ENCODE data around the gene ANKRD13B.

Gene ANKRD13B

DNA sequence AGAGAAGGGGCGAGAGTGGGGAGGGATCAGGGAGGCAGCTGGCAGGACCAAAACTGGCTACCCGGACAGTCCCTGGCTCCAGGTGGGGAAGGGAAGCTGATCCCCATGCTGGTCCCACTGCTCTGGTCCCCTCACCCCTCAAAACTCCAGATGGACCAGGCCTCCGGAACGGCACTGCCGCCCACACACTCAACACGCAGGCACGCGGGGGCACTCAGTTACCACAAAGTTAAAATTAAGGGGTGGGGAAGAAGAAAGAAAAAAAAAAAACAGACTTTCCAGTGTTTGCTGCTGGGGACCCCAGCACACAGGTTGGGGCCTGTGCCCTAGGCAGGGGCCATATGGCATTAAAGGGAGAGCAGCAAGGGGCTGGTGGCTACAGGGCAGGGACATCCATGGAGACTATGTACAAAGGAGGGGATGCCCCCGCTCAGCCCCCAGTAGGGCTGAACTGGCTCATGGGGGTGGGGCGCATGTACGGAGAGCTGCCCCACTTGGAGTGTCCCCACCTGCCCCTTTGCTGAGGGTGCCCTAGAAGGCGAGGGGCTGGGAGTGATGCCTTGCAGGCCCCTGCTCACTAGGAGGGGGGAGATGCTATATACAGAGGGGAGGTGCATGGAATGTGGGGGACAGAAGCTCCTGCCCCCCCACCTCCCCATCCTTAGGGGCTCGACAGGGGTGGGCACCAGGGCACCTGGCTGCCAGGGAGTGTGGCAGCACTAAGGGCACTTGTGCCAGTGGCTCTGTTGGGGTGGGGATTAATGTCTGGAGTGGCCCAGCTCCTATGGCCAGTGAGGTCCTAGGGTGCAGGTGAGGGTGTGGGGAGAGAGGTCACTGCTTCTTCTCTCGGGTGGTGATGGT is 18.8 kb upstream of the ANKRD13B start:
- no peak overlapping the region for H3K4me3 ChIP-seq (ENCODE audit: low read length)
- no peak for TF ChIP-seq ZNF274 (IDR thresholded peaks at IDR 0.05; ENCODE audit: low read depth, low read length)

- no peak for TF ChIP-seq ZNF274 (IDR thresholded peaks at IDR 0.05; ENCODE audit: low read depth, low read length)
- H3K4me3 ChIP-seq (ENCODE audit: low read length) = no peak overlapping the region
Observed at GRCh38 chr17:29574732-29575510, 18.0 kb upstream of the ANKRD13B start.

DNA sequence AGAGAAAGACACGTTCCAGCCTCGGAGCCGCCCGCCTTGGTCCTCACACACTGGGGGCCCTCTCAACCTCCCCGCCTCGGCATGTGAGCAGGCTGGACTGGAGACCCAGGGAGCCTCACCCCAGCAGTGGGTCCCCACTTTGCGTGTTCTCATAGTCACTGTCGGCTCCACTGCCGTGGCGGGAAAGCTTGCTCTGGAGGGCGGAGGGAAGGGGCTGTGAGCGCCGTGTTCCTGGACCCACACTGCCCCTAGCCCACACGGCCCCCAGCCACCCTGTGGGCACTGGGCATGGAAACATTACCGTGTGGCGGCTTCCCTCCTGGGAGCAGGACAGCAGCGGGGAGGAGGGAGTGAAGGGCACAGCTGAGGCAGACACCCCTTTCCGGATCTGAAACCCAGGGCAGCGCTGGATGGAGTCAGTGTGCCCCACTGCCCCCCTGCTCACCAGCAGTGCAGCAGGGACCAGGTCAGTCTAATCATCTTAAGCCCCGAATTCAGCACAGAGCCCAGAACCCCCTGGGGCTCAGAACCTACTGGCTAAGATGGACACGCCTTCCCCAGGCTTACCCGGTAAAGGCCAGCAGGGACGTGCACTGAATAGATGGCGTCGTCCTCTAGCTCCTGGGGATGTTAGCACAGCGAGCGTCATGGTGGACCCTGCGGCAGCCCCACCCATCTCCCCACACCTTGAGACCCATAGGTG is 17.3 kb upstream of the ANKRD13B start:
- H3K4me3 ChIP-seq (ENCODE audit: low read length) = no peak overlapping the region
- TF ChIP-seq ZNF274 (IDR thresholded peaks at IDR 0.05; ENCODE audit: low read depth, low read length) = no peak

GRCh38 chr17:29576214-29577000 is 16.5 kb upstream of the ANKRD13B start:
- H3K4me3 ChIP-seq (ENCODE audit: low read length) = no peak overlapping the region
- TF ChIP-seq ZNF274 (IDR thresholded peaks at IDR 0.05; ENCODE audit: low read depth, low read length) = no peak

DNA sequence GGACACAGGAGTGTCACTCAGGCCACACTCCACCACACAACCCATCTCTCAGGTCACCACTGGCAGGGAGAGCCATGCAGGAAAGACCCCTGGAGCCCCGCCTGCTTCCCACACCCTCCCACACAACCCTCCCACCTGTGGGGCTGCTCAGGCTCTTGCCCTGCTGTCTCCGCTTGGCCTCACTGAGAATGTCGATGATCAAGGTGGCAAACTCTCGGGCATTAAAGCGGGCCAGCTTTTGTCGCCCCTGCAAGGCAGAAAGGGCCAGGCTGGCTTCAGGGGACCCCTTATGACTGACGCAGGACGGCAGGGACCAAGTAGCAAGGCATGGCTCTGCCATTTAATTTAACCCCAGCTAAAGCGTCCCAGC is 15.9 kb upstream of the ANKRD13B start:
- no peak overlapping the region for H3K4me3 ChIP-seq (ENCODE audit: low read length)
- TF ChIP-seq ZNF274 (IDR thresholded peaks at IDR 0.05; ENCODE audit: low read depth, low read length) = no peak

- H3K4me3 ChIP-seq (ENCODE audit: low read length) = no peak overlapping the region
- TF ChIP-seq ZNF274 (IDR thresholded peaks at IDR 0.05; ENCODE audit: low read depth, low read length) = no peak
Observed at GRCh38 chr17:29577385-29578211, 15.3 kb upstream of the ANKRD13B start.

- TF ChIP-seq ZNF274 (IDR thresholded peaks at IDR 0.05; ENCODE audit: low read depth, low read length) = no peak
- no peak overlapping the region for H3K4me3 ChIP-seq (ENCODE audit: low read length)
Observed at GRCh38 chr17:29578626-29579485, 14.1 kb upstream of the ANKRD13B start.

- no peak overlapping the region for H3K4me3 ChIP-seq (ENCODE audit: low read length)
- no peak for TF ChIP-seq ZNF274 (IDR thresholded peaks at IDR 0.05; ENCODE audit: low read depth, low read length)
Observed at GRCh38 chr17:29579866-29580771, 12.8 kb upstream of the ANKRD13B start.

DNA sequence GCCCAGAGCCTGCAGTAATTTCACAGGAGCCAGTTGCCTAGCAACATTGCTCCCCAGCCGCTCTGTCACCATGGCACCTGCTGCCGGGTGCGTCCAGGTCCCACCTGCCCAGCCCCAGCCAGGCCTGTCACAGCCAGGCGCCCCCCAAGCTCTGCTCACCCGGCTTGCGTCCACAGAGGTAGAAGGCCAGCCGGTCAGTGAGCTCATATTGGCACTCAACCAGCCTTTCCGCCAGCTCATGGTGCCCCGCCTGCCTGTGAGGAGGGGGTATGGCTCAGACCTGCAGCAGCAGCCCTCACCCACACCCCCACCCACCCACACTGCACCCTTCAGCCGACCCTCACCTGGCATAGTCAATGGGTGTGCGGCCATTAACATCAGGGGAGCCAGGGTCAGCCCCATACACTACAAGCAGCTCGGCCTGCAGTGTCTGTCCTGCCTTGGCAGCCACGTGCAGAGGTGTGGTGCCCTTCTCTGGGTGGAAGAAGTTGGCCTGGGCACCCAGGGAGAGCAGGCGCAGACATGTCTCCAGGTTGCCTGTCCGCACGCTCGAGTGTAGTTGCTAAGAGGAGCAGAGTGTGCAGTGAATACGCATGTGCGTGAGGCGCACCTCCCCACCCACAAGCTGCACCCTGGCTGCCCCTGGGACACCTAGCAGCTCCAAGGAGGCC is 11.2 kb upstream of the ANKRD13B start:
- no peak overlapping the region for H3K4me3 ChIP-seq (ENCODE audit: low read length)
- no peak for TF ChIP-seq ZNF274 (IDR thresholded peaks at IDR 0.05; ENCODE audit: low read depth, low read length)

DNA sequence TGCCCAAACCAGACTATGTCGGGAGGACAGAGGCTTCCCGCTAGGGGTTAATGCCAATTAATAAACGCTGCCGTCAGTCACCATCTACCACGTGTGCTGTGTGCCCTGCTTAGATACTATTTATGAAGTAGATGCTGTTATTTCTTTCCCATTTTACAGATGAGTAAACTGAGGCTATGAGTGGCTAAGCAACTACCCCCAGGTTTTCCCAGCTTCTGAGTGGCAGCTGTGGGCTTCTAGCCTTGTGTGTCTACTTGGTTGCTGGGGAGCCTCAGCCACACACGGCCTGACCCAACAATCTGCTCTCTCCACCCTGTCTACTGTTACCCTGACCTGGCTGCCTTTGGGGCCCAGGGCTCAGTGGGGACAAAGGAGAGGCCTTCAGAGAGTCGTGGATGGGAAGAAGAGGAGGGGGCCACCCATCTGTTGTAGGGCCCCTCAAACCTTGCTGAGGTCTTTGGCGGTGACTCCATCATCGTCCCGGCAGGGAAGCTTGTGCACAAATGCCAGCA is 10.6 kb upstream of the ANKRD13B start:
- TF ChIP-seq ZNF274 (IDR thresholded peaks at IDR 0.05; ENCODE audit: low read depth, low read length) = no peak
- no peak overlapping the region for H3K4me3 ChIP-seq (ENCODE audit: low read length)
